ENCODE data around the gene ITGAL. TPM values are rescaled to one million over a fixed set of nuclear protein-coding genes. Genes with fewer than 3 reads are reported as not detected.
A peak's percentile ranks its signal among the peaks of the same experiment; 100 is the strongest.

Gene ITGAL
- total and polyA plus RNA-seq, 12 donors: 0.72 to 14.7 (median 4.3) TPM

- peak; percentile 93 to 99 (median 98) for DNase-seq
- H3K27me3 ChIP-seq: no peaks in the 10 kb centered on the region
- H3K27ac ChIP-seq: peak within 1 kb of the TSS in 3 of 5 donors; percentile 44 to 74 (median 70)
- TF ChIP-seq POLR2A (IDR thresholded peaks at IDR 0.05): peak in 1 of 2 donors; percentile 50
- TF ChIP-seq, protein P1, sequence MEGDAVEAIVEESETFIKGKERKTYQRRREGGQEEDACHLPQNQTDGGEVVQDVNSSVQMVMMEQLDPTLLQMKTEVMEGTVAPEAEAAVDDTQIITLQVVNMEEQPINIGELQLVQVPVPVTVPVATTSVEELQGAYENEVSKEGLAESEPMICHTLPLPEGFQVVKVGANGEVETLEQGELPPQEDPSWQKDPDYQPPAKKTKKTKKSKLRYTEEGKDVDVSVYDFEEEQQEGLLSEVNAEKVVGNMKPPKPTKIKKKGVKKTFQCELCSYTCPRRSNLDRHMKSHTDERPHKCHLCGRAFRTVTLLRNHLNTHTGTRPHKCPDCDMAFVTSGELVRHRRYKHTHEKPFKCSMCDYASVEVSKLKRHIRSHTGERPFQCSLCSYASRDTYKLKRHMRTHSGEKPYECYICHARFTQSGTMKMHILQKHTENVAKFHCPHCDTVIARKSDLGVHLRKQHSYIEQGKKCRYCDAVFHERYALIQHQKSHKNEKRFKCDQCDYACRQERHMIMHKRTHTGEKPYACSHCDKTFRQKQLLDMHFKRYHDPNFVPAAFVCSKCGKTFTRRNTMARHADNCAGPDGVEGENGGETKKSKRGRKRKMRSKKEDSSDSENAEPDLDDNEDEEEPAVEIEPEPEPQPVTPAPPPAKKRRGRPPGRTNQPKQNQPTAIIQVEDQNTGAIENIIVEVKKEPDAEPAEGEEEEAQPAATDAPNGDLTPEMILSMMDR (IDR thresholded peaks at IDR 0.05): peak; percentile 61 to 86 (median 83)
- WGBS, 4 donors: 1 to 2% (median 1%) methylated on average over 18 to 49 of the region's 49 CpGs
- no peaks in the 10 kb centered on the region for H3K9me3 ChIP-seq (replicated peaks in 1 of 3)
- no peaks in the 10 kb centered on the region for H3K36me3 ChIP-seq (replicated peaks in 1 of 2)
- H3K4me1 ChIP-seq (replicated peaks in 1 of 2): peaks cover 9 to 20% of the 10 kb centered on the region in 2 donors
- intact Hi-C loops (cut with DNase I): no loop called here
- H3K4me3 ChIP-seq: peak within 1 kb of the TSS in 3 of 4 donors; percentile 28 to 52 (median 41)
These were observed 42.7 kb upstream of the ITGAL start, which contains the start of gene DCTPP1 for GRCh38 chr16:30429678-30430427. Gene DCTPP1, minus strand, starts transcription at chr16:30430030. Its CDS starts 50 bp downstream, at chr16:30429980.

- peak overlapping the region in 3 of 5 donors; percentile 44 to 74 (median 70) for H3K27ac ChIP-seq
- intact Hi-C loops (cut with DNase I): no loop called here
- H3K36me3 ChIP-seq (replicated peaks in 1 of 2): no peaks in the 10 kb centered on the region
- no peaks in the 10 kb centered on the region for H3K27me3 ChIP-seq
- WGBS, 4 donors: 46 to 57% (median 48%) methylated on average over 13 to 19 of the region's 19 CpGs
- peak in 1 of 7 donors; percentile 47 for DNase-seq
- no peaks in the 10 kb centered on the region for H3K9me3 ChIP-seq (replicated peaks in 1 of 3)
- TF ChIP-seq, protein P1 (IDR thresholded peaks at IDR 0.05): peak in 1 of 6 experiments; percentile 35
- TF ChIP-seq POLR2A (IDR thresholded peaks at IDR 0.05): no peak
- H3K4me1 ChIP-seq (replicated peaks in 1 of 2): peaks cover 9 to 20% of the 10 kb centered on the region in 2 donors
- peak overlapping the region in 1 of 4 donors; percentile 41 for H3K4me3 ChIP-seq
These were observed 42.0 kb upstream of the ITGAL start for GRCh38 chr16:30430428-30430970.

GRCh38 chr16:30434852-30435251, 37.7 kb upstream of the ITGAL start:
- peaks cover 0 to 8% of the 10 kb centered on the region in 2 donors for H3K4me1 ChIP-seq (replicated peaks in 1 of 2)
- no peaks in the 10 kb centered on the region for H3K9me3 ChIP-seq (replicated peaks in 1 of 3)
- no peaks in the 10 kb centered on the region for H3K36me3 ChIP-seq (replicated peaks in 1 of 2)
- TF ChIP-seq POLR2A (IDR thresholded peaks at IDR 0.05): no peak
- TF ChIP-seq, protein P1 (IDR thresholded peaks at IDR 0.05): no peak
- no peaks in the 10 kb centered on the region for H3K27me3 ChIP-seq
- no peak overlapping the region for H3K27ac ChIP-seq
- intact Hi-C loops (cut with DNase I): no loop called here
- H3K4me3 ChIP-seq: no peak overlapping the region
- DNase-seq: no peak
- WGBS, 4 donors: 65 to 70% (median 67%) methylated on average over 4 of the region's 4 CpGs

GRCh38 chr16:30437511-30438046, 35.0 kb upstream of the ITGAL start:
- Histone ChIP-seq H3K27ac (no peak overlapping the region), H3K4me1 (replicated peaks in 1 of 2) (no peaks in the 10 kb centered on the region), H3K4me3 (no peak overlapping the region), H3K36me3 (replicated peaks in 1 of 2) (no peaks in the 10 kb centered on the region), H3K9me3 (replicated peaks in 1 of 3) (no peaks in the 10 kb centered on the region), H3K27me3 (no peaks in the 10 kb centered on the region)
- intact Hi-C loops (cut with DNase I): no loop called here
- DNase-seq: no peak
- WGBS, 4 donors: 80 to 84% (median 82%) methylated on average over 3 of the region's 3 CpGs
- no peak for TF ChIP-seq POLR2A (IDR thresholded peaks at IDR 0.05)
- TF ChIP-seq, protein P1 (IDR thresholded peaks at IDR 0.05): no peak

Measured in adrenal gland (tissue), 12 donors.